ENCODE data around the gene MYO3A. TPM values are rescaled to one million over a fixed set of nuclear protein-coding genes. Genes with fewer than 3 reads are reported as not detected.

Gene MYO3A, protein sequence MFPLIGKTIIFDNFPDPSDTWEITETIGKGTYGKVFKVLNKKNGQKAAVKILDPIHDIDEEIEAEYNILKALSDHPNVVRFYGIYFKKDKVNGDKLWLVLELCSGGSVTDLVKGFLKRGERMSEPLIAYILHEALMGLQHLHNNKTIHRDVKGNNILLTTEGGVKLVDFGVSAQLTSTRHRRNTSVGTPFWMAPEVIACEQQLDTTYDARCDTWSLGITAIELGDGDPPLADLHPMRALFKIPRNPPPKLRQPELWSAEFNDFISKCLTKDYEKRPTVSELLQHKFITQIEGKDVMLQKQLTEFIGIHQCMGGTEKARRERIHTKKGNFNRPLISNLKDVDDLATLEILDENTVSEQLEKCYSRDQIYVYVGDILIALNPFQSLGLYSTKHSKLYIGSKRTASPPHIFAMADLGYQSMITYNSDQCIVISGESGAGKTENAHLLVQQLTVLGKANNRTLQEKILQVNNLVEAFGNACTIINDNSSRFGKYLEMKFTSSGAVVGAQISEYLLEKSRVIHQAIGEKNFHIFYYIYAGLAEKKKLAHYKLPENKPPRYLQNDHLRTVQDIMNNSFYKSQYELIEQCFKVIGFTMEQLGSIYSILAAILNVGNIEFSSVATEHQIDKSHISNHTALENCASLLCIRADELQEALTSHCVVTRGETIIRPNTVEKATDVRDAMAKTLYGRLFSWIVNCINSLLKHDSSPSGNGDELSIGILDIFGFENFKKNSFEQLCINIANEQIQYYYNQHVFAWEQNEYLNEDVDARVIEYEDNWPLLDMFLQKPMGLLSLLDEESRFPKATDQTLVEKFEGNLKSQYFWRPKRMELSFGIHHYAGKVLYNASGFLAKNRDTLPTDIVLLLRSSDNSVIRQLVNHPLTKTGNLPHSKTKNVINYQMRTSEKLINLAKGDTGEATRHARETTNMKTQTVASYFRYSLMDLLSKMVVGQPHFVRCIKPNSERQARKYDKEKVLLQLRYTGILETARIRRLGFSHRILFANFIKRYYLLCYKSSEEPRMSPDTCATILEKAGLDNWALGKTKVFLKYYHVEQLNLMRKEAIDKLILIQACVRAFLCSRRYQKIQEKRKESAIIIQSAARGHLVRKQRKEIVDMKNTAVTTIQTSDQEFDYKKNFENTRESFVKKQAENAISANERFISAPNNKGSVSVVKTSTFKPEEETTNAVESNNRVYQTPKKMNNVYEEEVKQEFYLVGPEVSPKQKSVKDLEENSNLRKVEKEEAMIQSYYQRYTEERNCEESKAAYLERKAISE (N-terminal part only)
- total RNA-seq = 0.10 TPM

DNA sequence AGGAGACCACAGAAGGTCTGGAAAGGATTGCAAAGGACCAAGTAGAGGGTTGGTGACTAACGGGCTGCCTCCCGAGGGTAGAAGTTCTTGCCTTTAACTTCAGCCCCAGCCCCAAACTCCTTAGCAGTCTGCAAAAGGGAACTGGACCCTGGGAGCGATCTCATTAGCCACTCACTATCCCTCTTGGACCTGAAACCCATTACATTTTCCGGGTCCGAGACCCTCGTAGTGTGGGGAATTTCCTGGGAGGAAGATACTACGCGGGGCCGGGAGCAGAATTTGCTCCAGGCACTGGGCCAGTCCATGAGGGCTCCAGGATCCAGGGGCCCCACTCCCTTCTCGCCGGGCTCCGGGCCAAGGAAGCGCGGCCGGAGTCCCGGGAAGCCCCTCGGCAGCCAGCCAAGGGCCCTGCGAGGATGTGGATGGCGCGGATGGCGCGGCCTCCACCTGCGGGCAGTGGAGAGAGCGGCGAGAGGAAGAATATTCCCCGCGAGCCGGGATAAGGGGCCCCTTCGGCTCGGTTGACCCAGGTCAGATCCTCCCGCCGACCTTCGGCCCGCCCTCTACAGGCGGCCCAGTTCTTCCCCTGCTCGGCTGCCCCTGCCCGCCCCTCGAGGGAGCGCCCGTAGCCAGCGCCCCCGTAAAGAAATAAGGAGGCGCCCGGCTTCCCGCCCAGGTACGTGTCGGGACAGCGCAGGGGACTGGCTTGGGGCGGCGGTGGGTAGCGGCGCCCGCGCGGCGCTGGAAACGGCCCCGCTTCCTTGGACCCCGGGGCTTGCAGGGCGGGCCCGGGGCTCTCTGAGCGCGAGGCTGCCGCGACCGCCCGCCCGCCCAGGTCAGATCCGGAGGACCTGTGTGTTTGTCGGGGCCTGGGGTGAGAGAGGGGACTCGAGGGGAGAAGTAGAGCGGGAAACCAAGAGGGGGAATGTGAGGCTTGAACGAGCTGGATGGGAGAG, at the start of gene MYO3A:
TSS of gene MYO3A (plus strand) at position 577 of the 956 bp plus-strand sequence. CDS start 17,882 bp downstream, outside the sequence.
- no peaks in the 10 kb centered on the region for H3K4me1 ChIP-seq (ENCODE audit: insufficient read depth, low read length)
- peaks cover 46% of the 10 kb centered on the region for H3K27me3 ChIP-seq (ENCODE audit: insufficient read depth, low read length)
- H3K9me3 ChIP-seq (ENCODE audit: low read depth, low read length) = no peaks in the 10 kb centered on the region
- no peak within 1 kb of the TSS for H3K4me3 ChIP-seq (ENCODE audit: low read length)

DNA sequence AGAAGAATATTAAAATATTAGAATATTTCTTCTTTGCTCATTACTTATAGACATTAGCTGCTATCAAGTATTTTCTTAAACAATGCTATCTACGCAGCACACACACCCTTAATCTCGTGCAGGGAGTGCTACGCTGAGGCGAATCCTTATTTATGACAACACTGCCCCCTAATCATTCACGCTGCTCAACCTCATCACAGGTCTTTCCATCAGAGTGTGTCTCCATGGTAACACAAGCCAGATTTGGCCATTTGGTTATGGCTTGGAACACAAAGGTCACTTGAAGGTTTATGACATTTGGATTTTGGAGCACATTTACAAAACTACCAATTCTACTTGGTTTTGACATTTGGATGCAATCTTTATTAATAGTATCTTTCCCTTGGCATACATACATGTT, 45.4 kb upstream of the MYO3A start:
- no peak overlapping the region for H3K4me3 ChIP-seq (ENCODE audit: low read length)
- H3K4me1 ChIP-seq (ENCODE audit: insufficient read depth, low read length) = no peaks in the 10 kb centered on the region
- H3K9me3 ChIP-seq (ENCODE audit: low read depth, low read length) = no peaks in the 10 kb centered on the region
- H3K27me3 ChIP-seq (ENCODE audit: insufficient read depth, low read length) = peaks cover 3% of the 10 kb centered on the region

DNA sequence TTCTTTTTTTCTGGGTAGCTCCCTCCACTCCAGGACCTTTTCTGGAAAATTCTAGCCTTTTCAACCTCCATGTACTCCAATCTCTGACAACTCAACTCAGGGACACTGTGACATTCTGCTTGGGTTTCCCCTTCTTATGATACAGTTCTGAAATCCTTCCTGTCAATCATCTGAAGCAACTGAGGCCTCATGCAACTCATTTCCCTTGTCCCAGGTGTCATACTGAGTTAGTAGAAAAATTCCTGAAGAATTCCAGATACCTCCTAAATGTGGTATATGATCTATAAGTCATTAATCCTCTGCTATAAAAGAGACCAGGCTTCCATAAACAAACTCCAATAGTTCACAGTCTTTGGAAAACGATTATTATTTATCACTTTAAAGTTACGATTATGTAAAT, 43.0 kb upstream of the MYO3A start:
- H3K27me3 ChIP-seq (ENCODE audit: insufficient read depth, low read length) = peaks cover 6% of the 10 kb centered on the region
- H3K9me3 ChIP-seq (ENCODE audit: low read depth, low read length) = no peaks in the 10 kb centered on the region
- H3K4me3 ChIP-seq (ENCODE audit: low read length) = no peak overlapping the region
- H3K4me1 ChIP-seq (ENCODE audit: insufficient read depth, low read length) = no peaks in the 10 kb centered on the region

DNA sequence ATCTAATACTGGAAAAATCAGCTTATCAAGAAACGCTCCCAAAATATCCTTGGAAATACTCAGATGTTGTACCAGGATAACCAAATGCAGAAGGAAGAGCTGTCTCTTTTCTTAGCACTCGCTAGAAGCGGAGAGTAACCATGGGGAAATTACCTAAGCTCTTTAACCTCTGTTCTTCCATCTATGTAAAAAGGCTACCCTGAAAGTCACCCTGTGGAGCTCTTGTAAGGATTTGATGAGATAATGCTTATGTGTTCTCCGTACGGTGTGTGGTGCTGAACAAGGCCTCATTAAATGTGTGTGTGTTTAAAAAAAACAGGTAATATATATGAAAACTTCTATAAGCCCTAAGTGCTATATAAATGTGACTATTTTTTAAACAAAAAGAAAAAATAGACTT, 38.2 kb upstream of the MYO3A start:
- Histone ChIP-seq H3K27me3 (ENCODE audit: insufficient read depth, low read length) (peaks cover 6% of the 10 kb centered on the region), H3K4me3 (ENCODE audit: low read length) (no peak overlapping the region), H3K4me1 (ENCODE audit: insufficient read depth, low read length) (no peaks in the 10 kb centered on the region), H3K9me3 (ENCODE audit: low read depth, low read length) (no peaks in the 10 kb centered on the region)

DNA sequence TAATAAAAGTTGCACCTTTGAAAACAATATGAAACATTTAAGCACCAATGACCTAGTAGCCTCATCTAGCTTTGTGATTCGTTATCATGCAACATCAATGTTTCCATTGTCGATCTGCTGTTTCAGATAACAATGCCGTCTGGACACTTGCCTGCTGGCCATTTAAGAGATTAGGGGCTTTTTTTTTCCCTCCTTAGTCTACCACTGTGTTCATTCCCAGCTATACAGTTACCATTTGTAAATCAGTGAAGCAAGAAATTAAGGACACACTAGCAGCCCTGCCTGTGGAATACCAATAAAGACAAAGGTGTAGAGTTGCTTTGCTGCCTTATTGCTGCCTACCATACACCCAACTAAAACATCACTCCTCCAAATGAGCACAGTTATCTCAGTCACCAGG, 37.6 kb upstream of the MYO3A start:
- H3K4me3 ChIP-seq (ENCODE audit: low read length) = no peak overlapping the region
- H3K27me3 ChIP-seq (ENCODE audit: insufficient read depth, low read length) = peaks cover 6% of the 10 kb centered on the region
- no peaks in the 10 kb centered on the region for H3K9me3 ChIP-seq (ENCODE audit: low read depth, low read length)
- no peaks in the 10 kb centered on the region for H3K4me1 ChIP-seq (ENCODE audit: insufficient read depth, low read length)

DNA sequence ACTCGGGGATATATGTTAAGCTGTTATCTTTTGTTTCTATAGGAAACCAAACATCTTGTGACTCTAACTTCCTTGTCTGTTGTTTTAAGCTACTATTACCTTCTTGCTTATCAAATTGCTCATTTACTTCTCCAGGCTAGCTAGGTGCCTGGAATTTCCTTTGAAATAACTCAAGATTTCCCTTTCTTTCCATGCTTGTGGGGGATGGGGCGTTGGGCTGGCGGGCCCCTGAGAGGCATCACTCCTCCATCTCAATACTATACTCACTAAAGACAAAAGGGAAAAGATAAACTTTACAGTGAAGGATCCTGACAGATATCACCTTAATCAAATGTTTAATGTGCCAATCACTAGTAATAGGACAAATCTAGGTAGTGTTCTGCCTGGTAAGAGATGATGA, 34.7 kb upstream of the MYO3A start:
- Histone ChIP-seq H3K9me3 (ENCODE audit: low read depth, low read length) (no peaks in the 10 kb centered on the region), H3K4me1 (ENCODE audit: insufficient read depth, low read length) (no peaks in the 10 kb centered on the region), H3K4me3 (ENCODE audit: low read length) (no peak overlapping the region), H3K27me3 (ENCODE audit: insufficient read depth, low read length) (peaks cover 3% of the 10 kb centered on the region)

DNA sequence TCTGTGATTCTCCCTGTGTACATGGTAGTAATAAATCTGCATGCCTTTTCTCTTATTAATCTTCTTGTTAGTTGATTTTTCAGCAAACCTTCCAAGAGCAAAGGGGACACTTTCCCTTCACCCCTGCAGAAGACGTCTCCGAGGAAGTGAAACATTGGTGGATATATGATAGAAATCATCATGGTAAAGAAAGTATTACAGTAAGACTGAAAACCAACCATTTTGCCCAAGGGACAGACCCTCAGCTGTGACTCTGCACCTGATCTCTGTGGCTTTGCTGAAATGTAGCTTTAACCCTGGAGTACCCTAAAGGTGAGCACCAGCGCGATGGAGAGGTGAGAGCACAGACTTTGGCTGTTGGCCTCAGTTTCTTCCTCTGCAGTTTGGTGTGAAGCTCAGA, 32.8 kb upstream of the MYO3A start:
- Histone ChIP-seq H3K4me1 (ENCODE audit: insufficient read depth, low read length) (no peaks in the 10 kb centered on the region), H3K27me3 (ENCODE audit: insufficient read depth, low read length) (no peaks in the 10 kb centered on the region), H3K9me3 (ENCODE audit: low read depth, low read length) (no peaks in the 10 kb centered on the region), H3K4me3 (ENCODE audit: low read length) (no peak overlapping the region)

DNA sequence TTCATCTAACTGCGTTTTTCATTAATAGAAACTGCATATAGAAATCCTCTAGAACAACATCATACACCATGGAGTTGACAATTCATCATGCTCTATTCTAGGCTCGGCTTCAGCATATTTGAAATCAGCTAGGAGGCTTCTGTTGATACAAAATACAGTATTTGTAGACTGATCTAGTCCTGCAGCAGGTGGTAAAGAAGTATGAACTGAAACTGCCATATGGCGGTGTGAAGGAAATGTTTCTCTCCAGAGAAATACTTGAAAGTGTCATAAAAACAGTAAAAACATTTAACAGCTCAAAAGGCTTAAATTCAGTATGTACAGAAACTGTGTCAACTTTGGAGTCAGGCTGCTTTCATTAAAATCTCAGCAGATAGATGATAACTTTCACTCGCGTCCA, 32.0 kb upstream of the MYO3A start:
- Histone ChIP-seq H3K4me1 (ENCODE audit: insufficient read depth, low read length) (no peaks in the 10 kb centered on the region), H3K9me3 (ENCODE audit: low read depth, low read length) (no peaks in the 10 kb centered on the region), H3K27me3 (ENCODE audit: insufficient read depth, low read length) (no peaks in the 10 kb centered on the region), H3K4me3 (ENCODE audit: low read length) (no peak overlapping the region)

DNA sequence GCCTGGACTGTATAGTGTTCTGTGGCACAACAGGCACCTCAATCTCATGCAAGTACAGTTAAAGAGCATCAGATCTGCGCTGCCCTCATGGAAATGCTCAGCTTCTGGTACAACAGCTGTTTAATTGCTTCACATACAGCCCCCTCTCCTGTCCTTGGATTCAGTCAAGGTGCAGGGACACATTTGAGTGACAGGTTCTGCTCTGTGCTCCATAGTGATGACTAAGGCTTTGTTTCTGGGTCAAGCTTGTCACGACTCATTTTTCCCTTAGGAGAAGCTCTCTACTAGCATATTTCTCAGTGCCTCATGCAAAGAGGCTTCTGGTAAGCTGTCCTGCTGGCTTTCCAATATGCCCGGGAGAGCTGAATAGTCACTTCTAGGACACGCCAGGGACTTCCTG, 26.8 kb upstream of the MYO3A start:
- Histone ChIP-seq H3K9me3 (ENCODE audit: low read depth, low read length) (no peaks in the 10 kb centered on the region), H3K4me1 (ENCODE audit: insufficient read depth, low read length) (no peaks in the 10 kb centered on the region), H3K4me3 (ENCODE audit: low read length) (no peak overlapping the region), H3K27me3 (ENCODE audit: insufficient read depth, low read length) (no peaks in the 10 kb centered on the region)

DNA sequence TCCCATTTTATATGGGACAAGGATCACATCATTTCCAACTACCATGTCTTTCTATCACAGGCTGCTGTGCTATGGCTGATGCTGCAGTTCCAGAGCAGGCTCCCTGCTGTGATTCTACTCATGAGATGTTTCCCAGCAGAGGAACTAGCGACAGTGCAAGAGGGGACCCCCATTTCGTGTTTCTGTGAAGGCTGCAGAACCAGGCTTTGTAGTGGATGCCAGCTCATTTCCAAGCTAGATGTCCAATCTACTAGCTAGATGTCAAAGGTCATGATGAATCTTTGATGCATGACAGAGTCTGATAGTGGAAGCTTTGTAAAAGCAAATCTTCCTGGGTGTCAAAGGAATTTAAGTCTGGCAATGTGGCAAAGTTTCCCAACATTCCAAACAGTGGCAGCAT, 21.2 kb upstream of the MYO3A start:
- Histone ChIP-seq H3K9me3 (ENCODE audit: low read depth, low read length) (no peaks in the 10 kb centered on the region), H3K27me3 (ENCODE audit: insufficient read depth, low read length) (peaks cover 3% of the 10 kb centered on the region), H3K4me1 (ENCODE audit: insufficient read depth, low read length) (no peaks in the 10 kb centered on the region), H3K4me3 (ENCODE audit: low read length) (no peak overlapping the region)

DNA sequence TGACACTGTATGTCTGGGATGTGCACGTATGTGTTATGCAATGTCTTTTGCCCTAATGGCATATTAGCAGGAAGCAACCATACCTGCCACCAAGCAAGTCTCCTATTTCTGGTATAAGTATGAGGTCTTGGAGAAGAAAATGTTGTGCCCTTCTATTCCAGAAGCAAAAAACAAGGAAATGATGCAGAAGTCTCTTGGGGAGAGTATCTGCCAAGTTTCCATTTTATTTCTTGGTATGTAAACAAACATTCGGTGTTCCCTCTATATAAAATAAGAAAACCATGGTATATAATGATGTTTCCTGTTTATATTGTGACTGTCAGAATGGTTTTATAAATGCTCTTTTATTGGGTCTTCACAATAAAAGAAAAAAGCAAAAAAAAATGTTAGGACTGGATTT, 19.3 kb upstream of the MYO3A start:
- H3K27me3 ChIP-seq (ENCODE audit: insufficient read depth, low read length) = peaks cover 3% of the 10 kb centered on the region
- no peak overlapping the region for H3K4me3 ChIP-seq (ENCODE audit: low read length)
- no peaks in the 10 kb centered on the region for H3K4me1 ChIP-seq (ENCODE audit: insufficient read depth, low read length)
- no peaks in the 10 kb centered on the region for H3K9me3 ChIP-seq (ENCODE audit: low read depth, low read length)

DNA sequence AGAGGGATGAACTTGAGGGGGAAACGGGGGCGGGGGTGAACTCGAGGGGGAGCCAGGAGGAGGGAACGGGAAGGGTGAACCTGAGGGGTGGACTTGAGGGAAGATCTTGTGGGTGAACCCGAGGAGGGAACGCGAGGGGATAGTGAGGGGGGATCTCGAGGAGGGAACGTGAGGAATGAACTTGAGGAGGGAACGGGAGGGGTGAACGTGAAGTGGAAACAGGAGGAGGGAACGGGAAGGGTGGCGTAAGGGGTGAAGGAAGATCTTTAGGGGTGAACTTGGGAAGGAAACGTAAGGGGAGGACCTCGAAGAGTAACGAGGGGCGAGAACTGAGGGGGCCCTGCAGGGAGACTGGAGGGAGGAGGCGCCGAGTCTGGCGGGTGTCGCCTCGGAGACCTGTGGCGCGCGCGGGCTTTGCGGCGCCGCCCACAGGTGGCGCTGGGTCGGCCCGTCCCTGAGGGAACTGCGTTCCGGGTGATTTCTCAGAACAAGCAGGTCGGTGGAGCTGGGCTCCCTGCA, 651 bp downstream of the MYO3A start:
- Histone ChIP-seq H3K9me3 (ENCODE audit: low read depth, low read length) (no peaks in the 10 kb centered on the region), H3K4me3 (ENCODE audit: low read length) (no peak overlapping the region), H3K27me3 (ENCODE audit: insufficient read depth, low read length) (peaks cover 46% of the 10 kb centered on the region), H3K4me1 (ENCODE audit: insufficient read depth, low read length) (no peaks in the 10 kb centered on the region)

DNA sequence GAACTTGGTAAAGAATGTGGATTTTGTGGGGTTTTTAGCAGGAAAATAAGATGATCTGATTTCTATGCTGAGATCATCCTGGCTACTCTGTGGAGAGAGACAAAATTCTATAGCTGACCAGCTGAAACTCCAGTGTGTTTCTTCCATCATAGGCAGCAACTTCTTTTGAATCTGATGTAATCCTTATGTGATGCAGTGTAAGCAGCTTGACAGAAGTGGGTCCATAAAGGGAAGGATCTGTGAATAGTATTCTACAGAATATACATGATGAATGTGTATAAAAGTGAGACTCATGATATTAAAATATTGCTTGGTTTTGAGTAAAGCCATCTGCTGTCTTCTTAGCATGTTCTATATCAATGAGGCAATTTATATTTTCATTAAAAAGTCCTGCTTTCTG, 4.4 kb downstream of the MYO3A start:
- Histone ChIP-seq H3K27me3 (ENCODE audit: insufficient read depth, low read length) (peaks cover 35% of the 10 kb centered on the region), H3K9me3 (ENCODE audit: low read depth, low read length) (no peaks in the 10 kb centered on the region), H3K4me3 (ENCODE audit: low read length) (peak overlapping the region; percentile 10), H3K4me1 (ENCODE audit: insufficient read depth, low read length) (no peaks in the 10 kb centered on the region)

DNA sequence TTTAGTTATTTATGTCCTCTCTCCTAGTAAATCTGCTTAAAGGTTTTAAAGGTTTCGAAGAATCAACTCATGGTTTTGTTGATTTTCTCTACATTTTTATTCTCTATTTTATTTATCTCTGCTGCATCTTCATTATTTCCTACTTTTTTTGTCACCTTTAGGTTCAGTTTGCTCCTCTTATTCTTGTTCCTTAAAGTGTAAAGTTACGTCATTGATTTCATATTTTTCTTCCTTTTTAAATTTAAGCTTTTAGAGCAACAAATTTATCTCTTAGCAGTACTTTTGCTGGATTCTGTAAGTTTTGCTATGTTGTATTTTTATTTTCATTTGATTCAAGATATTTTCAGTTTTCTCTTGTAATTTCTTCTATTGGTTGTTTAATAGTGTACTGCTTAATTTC, 10.7 kb downstream of the MYO3A start:
- Histone ChIP-seq H3K4me3 (ENCODE audit: low read length) (no peak overlapping the region), H3K4me1 (ENCODE audit: insufficient read depth, low read length) (no peaks in the 10 kb centered on the region), H3K27me3 (ENCODE audit: insufficient read depth, low read length) (peaks cover 15% of the 10 kb centered on the region), H3K9me3 (ENCODE audit: low read depth, low read length) (no peaks in the 10 kb centered on the region)
